ENCODE data around the gene OMG.

- TF ChIP-seq CTCF (IDR thresholded peaks at IDR 0.05; ENCODE audit: insufficient read depth, low read length, poor library complexity, severe bottlenecking) (no peak), EZH2phosphoT487 (conservative IDR thresholded peaks at IDR 0.05; ENCODE audit: low read length) (no peak)
Observed at GRCh38 chr17:31327534-31328159, 30.6 kb upstream of the OMG start.
